ENCODE measurements around the gene AP2A1. TPM values are rescaled to one million over a fixed set of nuclear protein-coding genes. Genes with fewer than 3 reads are reported as not detected.
"Not testable (repeated sequence)": the region's sequence is repeated elsewhere in the genome, so short reads cannot be mapped to it uniquely, and the experiment has no call there.

The AP2A1 gene
- polyA plus RNA-seq, 2 of the 4 experiments (the other 2 are of a cell fraction): 36.6 to 58.6 TPM

DNA sequence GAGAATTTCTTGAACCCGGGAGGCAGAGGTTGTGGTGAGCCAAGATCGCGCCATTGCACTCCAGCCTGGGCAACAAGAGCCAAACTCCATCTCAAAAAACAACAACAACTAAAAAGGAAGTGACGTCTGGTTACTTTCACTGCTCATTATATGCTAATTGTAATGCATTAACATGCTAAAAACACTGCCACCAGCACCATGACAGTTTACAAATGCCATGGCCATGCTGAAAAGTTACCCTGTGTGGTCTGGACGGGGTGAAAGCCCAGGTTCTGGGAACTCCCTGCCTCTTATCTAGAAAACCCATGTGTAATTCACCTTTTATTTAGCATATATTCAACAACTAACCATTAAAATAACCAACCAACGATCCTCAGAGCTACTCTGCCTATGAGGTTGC lies 47.8 kb upstream of the AP2A1 start:
- TF ChIP-seq EP300 (IDR thresholded peaks at IDR 0.05): no peak
- no peak for TF ChIP-seq HOXA7 (CRISPR knock-in tag; IDR thresholded peaks at IDR 0.05)
- TF ChIP-seq, protein P1, sequence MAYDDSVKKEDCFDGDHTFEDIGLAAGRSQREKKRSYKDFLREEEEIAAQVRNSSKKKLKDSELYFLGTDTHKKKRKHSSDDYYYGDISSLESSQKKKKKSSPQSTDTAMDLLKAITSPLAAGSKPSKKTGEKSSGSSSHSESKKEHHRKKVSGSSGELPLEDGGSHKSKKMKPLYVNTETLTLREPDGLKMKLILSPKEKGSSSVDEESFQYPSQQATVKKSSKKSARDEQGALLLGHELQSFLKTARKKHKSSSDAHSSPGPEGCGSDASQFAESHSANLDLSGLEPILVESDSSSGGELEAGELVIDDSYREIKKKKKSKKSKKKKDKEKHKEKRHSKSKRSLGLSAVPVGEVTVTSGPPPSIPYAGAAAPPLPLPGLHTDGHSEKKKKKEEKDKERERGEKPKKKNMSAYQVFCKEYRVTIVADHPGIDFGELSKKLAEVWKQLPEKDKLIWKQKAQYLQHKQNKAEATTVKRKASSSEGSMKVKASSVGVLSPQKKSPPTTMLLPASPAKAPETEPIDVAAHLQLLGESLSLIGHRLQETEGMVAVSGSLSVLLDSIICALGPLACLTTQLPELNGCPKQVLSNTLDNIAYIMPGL (CRISPR knock-in tag; IDR thresholded peaks at IDR 0.05; ENCODE audit: borderline replicate concordance): no peak
- H3K27ac ChIP-seq: no peak overlapping the region
- no peak overlapping the region for H3K4me3 ChIP-seq
- DNase-seq (ENCODE audit: low read depth in 1 of 2, low spot score in 1 of 2) (no peak), FAIRE-seq (no peak), ATAC-seq (no peak)
- 80% methylated on average over 6 of the region's 6 CpGs for WGBS (ENCODE audit: missing lambda C conversion rate)
- no peak overlapping the region for H3K4me2 ChIP-seq
- CTCF ChIA-PET: interaction anchor here (0.5 to 4.5 kb wide), 9 partner anchors 12 to 420 kb away, joined by 3 to 29 read pairs (median 4); no protein-coding TSS in a partner anchor
- POLR2A ChIA-PET: interaction anchor here (0.8 kb wide), 1 partner anchor 9 kb away, joined by 6 read pairs; no protein-coding TSS in a partner anchor
- no peaks in the 10 kb centered on the region for H3K9me3 ChIP-seq
- peaks cover 4% of the 10 kb centered on the region for H3K4me1 ChIP-seq

DNA sequence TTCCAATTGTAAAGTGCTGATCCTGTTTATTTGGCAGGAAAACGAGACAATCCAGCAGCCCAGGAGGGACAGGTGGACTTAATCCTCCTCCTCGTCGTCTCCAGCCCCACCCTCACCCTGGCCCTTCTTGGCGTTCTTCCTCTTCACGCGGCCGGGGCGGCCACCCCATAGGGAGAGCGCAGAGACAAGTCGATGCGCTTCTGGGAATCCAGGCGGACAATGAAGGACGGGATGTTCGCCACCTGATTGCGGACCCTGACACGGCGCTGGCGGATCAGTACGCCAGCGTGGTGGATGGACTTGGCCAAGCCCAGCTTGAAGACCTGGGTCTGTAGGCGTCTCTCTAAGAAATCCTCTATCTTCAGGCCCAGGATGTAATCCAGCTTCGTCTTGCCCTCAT lies 47.4 kb upstream of the AP2A1 start:
- 88% methylated on average over 22 of the region's 22 CpGs for WGBS (ENCODE audit: missing lambda C conversion rate)
- H3K4me3 ChIP-seq; H3K27ac ChIP-seq; POLR2A ChIA-PET; H3K4me2 ChIP-seq; H3K4me1 ChIP-seq; DNase-seq (ENCODE audit: low read depth in 1 of 2, low spot score in 1 of 2); H3K9me3 ChIP-seq; FAIRE-seq: not testable (repeated sequence)
- 0 out of 6 replicates have a peak, but pooled peaks of 1 of the 2 experiments have one; percentile 21 for ATAC-seq
- TF ChIP-seq MAFK (IDR thresholded peaks at IDR 0.05; ENCODE audit: partially characterized antibody): peak; percentile 31
- CTCF ChIA-PET: interaction anchor here (0.5 to 4.5 kb wide), 11 partner anchors 11 to 420 kb away, joined by 3 to 29 read pairs (median 4); no protein-coding TSS in a partner anchor

DNA sequence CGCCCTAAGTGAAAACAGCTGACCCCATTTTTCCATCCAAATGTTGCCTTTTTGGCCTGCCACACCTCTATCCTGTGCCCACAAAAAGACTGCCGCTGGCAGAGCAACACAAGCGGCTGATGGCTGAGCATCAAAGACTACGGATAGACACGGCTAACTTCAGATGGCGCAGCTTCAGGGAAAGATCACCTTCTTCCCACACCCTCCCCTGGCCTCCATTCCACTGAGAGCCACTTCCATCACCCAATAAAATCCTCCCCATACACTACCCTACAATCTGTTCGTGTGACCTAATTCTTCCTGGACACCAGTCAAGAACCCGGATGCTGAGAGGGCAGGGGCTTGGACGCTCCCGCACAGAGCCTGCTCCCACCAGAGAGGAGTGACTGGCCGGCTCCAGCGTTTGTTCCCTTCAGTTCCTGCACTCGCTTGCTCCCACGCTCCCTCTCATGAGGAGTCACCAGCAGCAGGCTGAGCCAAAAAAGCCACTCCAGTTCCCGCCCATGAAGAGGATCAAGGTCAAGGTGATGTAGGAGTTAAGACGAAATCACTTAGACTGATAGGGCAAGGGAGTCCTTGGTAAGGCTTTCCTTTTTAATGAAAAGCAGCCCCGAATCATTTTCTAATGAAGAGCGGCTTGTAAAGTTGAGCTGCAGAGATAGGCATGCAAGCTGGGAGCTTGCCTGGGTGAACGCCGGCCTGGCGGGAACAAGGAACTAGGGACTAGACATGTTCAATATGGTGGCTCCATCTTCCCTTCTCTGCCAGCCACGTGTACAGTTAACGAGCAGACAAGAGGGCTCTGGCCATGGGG lies 39.4 kb upstream of the AP2A1 start:
- DNase-seq (ENCODE audit: low read depth in 1 of 2, low spot score in 1 of 2) (no peak), ATAC-seq (no peak), FAIRE-seq (no peak)
- H3K9me3 ChIP-seq: no peaks in the 10 kb centered on the region
- ChIA-PET POLR2A (no interaction called here), CTCF (interaction anchor here (1.2 to 2.0 kb wide), 3 partner anchors 10 to 121 kb away, joined by 3 to 6 read pairs (median 3); no protein-coding TSS in a partner anchor)
- H3K4me3 ChIP-seq: no peak overlapping the region
- WGBS (ENCODE audit: missing lambda C conversion rate): 81% methylated on average over 23 of the region's 23 CpGs
- H3K4me2 ChIP-seq: no peak overlapping the region
- TF ChIP-seq, protein P2, sequence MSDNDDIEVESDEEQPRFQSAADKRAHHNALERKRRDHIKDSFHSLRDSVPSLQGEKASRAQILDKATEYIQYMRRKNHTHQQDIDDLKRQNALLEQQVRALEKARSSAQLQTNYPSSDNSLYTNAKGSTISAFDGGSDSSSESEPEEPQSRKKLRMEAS (IDR thresholded peaks at IDR 0.05): no peak
- no peak for TF ChIP-seq NPAS2 (CRISPR knock-in tag; IDR thresholded peaks at IDR 0.05; ENCODE audit: borderline replicate concordance)
- TF ChIP-seq, protein P3, sequence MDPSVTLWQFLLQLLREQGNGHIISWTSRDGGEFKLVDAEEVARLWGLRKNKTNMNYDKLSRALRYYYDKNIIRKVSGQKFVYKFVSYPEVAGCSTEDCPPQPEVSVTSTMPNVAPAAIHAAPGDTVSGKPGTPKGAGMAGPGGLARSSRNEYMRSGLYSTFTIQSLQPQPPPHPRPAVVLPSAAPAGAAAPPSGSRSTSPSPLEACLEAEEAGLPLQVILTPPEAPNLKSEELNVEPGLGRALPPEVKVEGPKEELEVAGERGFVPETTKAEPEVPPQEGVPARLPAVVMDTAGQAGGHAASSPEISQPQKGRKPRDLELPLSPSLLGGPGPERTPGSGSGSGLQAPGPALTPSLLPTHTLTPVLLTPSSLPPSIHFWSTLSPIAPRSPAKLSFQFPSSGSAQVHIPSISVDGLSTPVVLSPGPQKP (IDR thresholded peaks at IDR 0.05; ENCODE audit: low read depth, low read length): no peak
- TF ChIP-seq POLR2AphosphoS2 (conservative IDR thresholded peaks at IDR 0.05; ENCODE audit: low read length): no peak
- TF ChIP-seq RCOR1 (IDR thresholded peaks at IDR 0.05; ENCODE audit: low read depth, low read length): no peak
- TF ChIP-seq HOXB13 (CRISPR knock-in tag; IDR thresholded peaks at IDR 0.05; ENCODE audit: low read depth): no peak
- peaks cover 10% of the 10 kb centered on the region for H3K4me1 ChIP-seq
- no peak overlapping the region for H3K27ac ChIP-seq

DNA sequence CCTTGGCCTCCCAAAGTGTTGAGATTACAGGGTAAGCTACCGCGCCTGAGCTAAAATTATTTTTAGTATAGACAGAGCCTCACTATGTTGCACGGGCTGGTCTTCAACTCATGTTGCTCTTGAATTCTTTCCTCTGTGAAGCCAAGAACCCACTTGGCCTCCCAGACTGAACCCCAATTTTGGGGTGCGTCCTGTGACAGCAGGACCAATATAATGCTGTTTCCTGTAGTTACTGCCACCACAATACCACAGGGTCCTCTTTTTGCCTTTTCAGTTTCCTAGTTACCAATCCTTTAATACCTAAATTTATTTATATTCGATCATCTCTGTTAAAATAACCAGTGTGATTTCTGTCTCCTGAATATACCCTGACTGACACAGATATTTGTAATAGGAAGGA lies 36.6 kb upstream of the AP2A1 start:
- H3K9me3 ChIP-seq: no peaks in the 10 kb centered on the region
- FAIRE-seq (no peak), DNase-seq (ENCODE audit: low read depth in 1 of 2, low spot score in 1 of 2) (no peak), ATAC-seq (no peak)
- ChIA-PET POLR2A (no interaction called here), CTCF (interaction anchor here (1.6 to 2.5 kb wide), 3 partner anchors 11 to 13 kb away, joined by 3 to 9 read pairs (median 7); no protein-coding TSS in a partner anchor)
- H3K4me3 ChIP-seq: no peak overlapping the region
- H3K4me1 ChIP-seq: no peaks in the 10 kb centered on the region
- no peak overlapping the region for H3K4me2 ChIP-seq
- WGBS (ENCODE audit: missing lambda C conversion rate): 78% methylated on average over 5 of the region's 5 CpGs
- no peak for TF ChIP-seq RAD21 (conservative IDR thresholded peaks at IDR 0.05 in 1 of 2, IDR thresholded peaks at IDR 0.05 in 1 of 2)
- TF ChIP-seq NPAS2 (CRISPR knock-in tag; IDR thresholded peaks at IDR 0.05; ENCODE audit: borderline replicate concordance): no peak
- H3K27ac ChIP-seq: no peak overlapping the region

Data from A549 (cell line).